Activated B cell treated with CpG ODN at 0.5 μM for 24 hours (primary cell): ENCODE measurements around the gene MCMBP. TPM values are rescaled to one million over a fixed set of nuclear protein-coding genes. Genes with fewer than 3 reads are reported as not detected.

Experiments
- ATAC-seq: fragments of 200-7000 bp; cut with Tn5 transposase; one replicate; pipeline ENCODE4 v1.10.0; 2021; ENCODE audit warnings: low read depth, mild to moderate bottlenecking, moderate library complexity
- CTCF ChIA-PET: fragments of 350-600 bp; sonication (Branson Sonifier 250); formaldehyde crosslinking; loops from one replicate; lab custom pipeline; 2021; ENCODE audit warnings: antibody characterized with exemption; lab: Charles Lee
- POLR2A ChIA-PET: fragments of 350-600 bp; sonication (Branson Sonifier 250); formaldehyde crosslinking; loops from one replicate; lab custom pipeline; 2021; ENCODE audit warnings: antibody characterized with exemption; lab: Charles Lee
- DNase-seq: peaks from one replicate; pipeline ENCODE4 v3.0.0; 2022
- H3K27ac Mint-ChIP-seq: one replicate; pipeline ENCODE4 v1.8.0; 2020; ENCODE audit warnings: mixed read lengths
- H3K27me3 Mint-ChIP-seq: one replicate; pipeline ENCODE4 v1.8.0; 2021; ENCODE audit warnings: mixed read lengths
- H3K36me3 Mint-ChIP-seq: one replicate; pipeline ENCODE4 v1.8.0; 2021; ENCODE audit warnings: low read depth, mixed read lengths
- H3K4me1 Mint-ChIP-seq: one replicate; pipeline ENCODE4 v1.8.0; 2021; ENCODE audit warnings: mixed read lengths
- H3K4me3 Mint-ChIP-seq: one replicate; pipeline ENCODE4 v1.8.0; 2020; ENCODE audit warnings: mild to moderate bottlenecking, mixed read lengths
- H3K9me3 Mint-ChIP-seq: one replicate; pipeline ENCODE4 v1.8.0; 2020; ENCODE audit warnings: mixed read lengths
- CTCF ChIP-seq: fragments of 200-600 bp; IDR thresholded peaks from one replicate; pipeline ENCODE4 v1.8.0; 2022; ENCODE audit warnings: antibody characterized with exemption, mild to moderate bottlenecking
- intact Hi-C: fragments of 100-400 bp; cut with micrococcal nuclease; formaldehyde crosslinking; loops from one replicate; pipeline ENCODE4 v1.15.1; 2024
- total RNA-seq: library from RNA; stranded (reverse); gene quantifications from 2 replicates; pipeline ENCODE4 v1.2.3, GENCODE V29; 2022

The MCMBP gene
- 39.6 and 41.9 TPM in 2 replicates for total RNA-seq

GRCh38 chr10:119872610-119872859 is at the start of gene MCMBP:
MCMBP (minus strand) TSS chr10:119872843; CDS start chr10:119872584, 259 bp downstream.
- ATAC-seq (no peak), DNase-seq (no peak)
- Mint-ChIP-seq H3K9me3 (no peaks in the 10 kb centered on the region), H3K27ac (peak within 1 kb of the TSS; percentile 85), H3K4me3 (peak within 1 kb of the TSS; percentile 89), H3K27me3 (no peaks in the 10 kb centered on the region), H3K36me3 (peaks cover 5% of the 10 kb centered on the region), H3K4me1 (peaks cover 41% of the 10 kb centered on the region)
- no peak for TF ChIP-seq CTCF
- ChIA-PET CTCF (interaction anchor here (1.3 to 3.6 kb wide), 4 partner anchors 11 to 186 kb away, joined by 5 to 9 read pairs (median 6); partner anchors contain the start of gene SEC23IP), POLR2A (interaction anchor here (0.7 to 4.3 kb wide), 18 partner anchors 8 to 979 kb away, joined by 3 to 60 read pairs (median 4); partner anchors contain the start of genes BAG3, EIF3A, SEC23IP and TIAL1)
- intact Hi-C loops, result loop anchor here (1.0 to 10.0 kb wide), 3 partner anchors 707 to 1118 kb away; partner anchors contain the start of genes CACUL1, EIF3A and SFXN4

- ChIA-PET POLR2A (no interaction called here), CTCF (interaction anchor here (2.4 kb wide), 1 partner anchor 233 kb away, joined by 8 read pairs; no protein-coding TSS in a partner anchor)
- intact Hi-C loops, result no loop called here
- no peak for TF ChIP-seq CTCF
- ATAC-seq (peak; percentile 34), DNase-seq (no peak)
- Mint-ChIP-seq H3K27ac (peak overlapping the region; percentile 81), H3K36me3 (peaks cover 79% of the 10 kb centered on the region), H3K4me3 (peak overlapping the region; percentile 38), H3K27me3 (no peaks in the 10 kb centered on the region), H3K4me1 (peaks cover 23% of the 10 kb centered on the region), H3K9me3 (no peaks in the 10 kb centered on the region)
These were observed 47.2 kb upstream of the MCMBP start for GRCh38 chr10:119919826-119920225.

- DNase-seq, result no peak
- ChIA-PET CTCF (interaction anchor here (1.4 to 2.4 kb wide), 2 partner anchors 169 to 232 kb away, joined by 3 to 8 read pairs; no protein-coding TSS in a partner anchor), POLR2A (interaction anchor here (0.9 kb wide), 1 partner anchor 27 kb away, joined by 4 read pairs; the partner anchor contains the start of gene SEC23IP)
- Mint-ChIP-seq H3K9me3 (no peaks in the 10 kb centered on the region), H3K36me3 (peaks cover 81% of the 10 kb centered on the region), H3K27ac (peak overlapping the region; percentile 81), H3K4me3 (no peak overlapping the region), H3K4me1 (peaks cover 23% of the 10 kb centered on the region), H3K27me3 (no peaks in the 10 kb centered on the region)
- intact Hi-C loops, result no loop called here
- ATAC-seq, result no peak
- TF ChIP-seq CTCF, result no peak
These were observed 46.6 kb upstream of the MCMBP start for GRCh38 chr10:119919271-119919670.

GRCh38 chr10:119917777-119918176 is 45.1 kb upstream of the MCMBP start:
- Mint-ChIP-seq H3K36me3 (peaks cover 74% of the 10 kb centered on the region), H3K27ac (no peak overlapping the region), H3K4me3 (no peak overlapping the region), H3K9me3 (no peaks in the 10 kb centered on the region), H3K4me1 (peaks cover 23% of the 10 kb centered on the region), H3K27me3 (no peaks in the 10 kb centered on the region)
- ATAC-seq (no peak), DNase-seq (no peak)
- ChIA-PET CTCF (interaction anchor here (1.4 kb wide), 1 partner anchor 167 kb away, joined by 3 read pairs; no protein-coding TSS in a partner anchor), POLR2A (no interaction called here)
- no peak for TF ChIP-seq CTCF
- intact Hi-C loops, result loop anchor here (2.0 kb wide), 1 partner anchor 167 kb away; no protein-coding TSS in a partner anchor

- POLR2A ChIA-PET, result no interaction called here
- H3K4me3 Mint-ChIP-seq, result no peak overlapping the region
- CTCF ChIA-PET, result no interaction called here
- H3K36me3 Mint-ChIP-seq, result peaks cover 60% of the 10 kb centered on the region
- DNase-seq (no peak), ATAC-seq (no peak)
- TF ChIP-seq CTCF, result no peak
- intact Hi-C loops, result no loop called here
- no peaks in the 10 kb centered on the region for H3K4me1 Mint-ChIP-seq
- no peak overlapping the region for H3K27ac Mint-ChIP-seq
- H3K9me3 Mint-ChIP-seq, result no peaks in the 10 kb centered on the region
- H3K27me3 Mint-ChIP-seq, result no peaks in the 10 kb centered on the region
These were observed 38.0 kb upstream of the MCMBP start for GRCh38 chr10:119910689-119911088.
